OCI-LY3 (cell line): ENCODE results near the gene HTT.

Source experiments
- H2AFZ ChIP-seq: fragments of 200-600, 300-600 bp; shearing (Covaris generic); 2 replicates; pipeline ENCODE4 v1.6.0; 2014; ENCODE audit warnings: antibody characterized with exemption, low read depth, low read length
- H3K27ac ChIP-seq: fragments of 200-600, 300-600 bp; sonication (generic); 2 replicates; pipeline ENCODE4 v1.5.1; 2014; ENCODE audit warnings: mild to moderate bottlenecking, low read length, moderate library complexity, mixed read lengths
- H3K27me3 ChIP-seq: fragments of 200-600, 300-600 bp; sonication (generic); 2 replicates; pipeline ENCODE4 v1.6.1; 2014; ENCODE audit warnings: low read depth, low read length, mixed read lengths
- H3K36me3 ChIP-seq: fragments of 200-600, 300-600 bp; sonication (generic); replicated peaks from 2 replicates; pipeline ENCODE3; 2014; ENCODE audit warnings: low read depth, low read length, mixed read lengths
- H3K4me1 ChIP-seq: fragments of 300-600, 200-600 bp; sonication (generic); 2 replicates; pipeline ENCODE4 v1.6.1; 2014; ENCODE audit warnings: low read length, mixed read lengths
- H3K4me2 ChIP-seq: fragments of 200-600, 300-600 bp; sonication (generic); 2 replicates; pipeline ENCODE4 v1.6.1; 2014; ENCODE audit warnings: low read length, mixed read lengths
- H3K4me3 ChIP-seq: fragments of 300-600, 200-600 bp; sonication (generic); 2 replicates; pipeline ENCODE4 v1.5.1; 2014; ENCODE audit warnings: antibody characterized with exemption, mild to moderate bottlenecking, low read length, moderate library complexity
- H3K79me2 ChIP-seq: fragments of 300-600, 200-600 bp; shearing (Covaris generic); 2 replicates; pipeline ENCODE4 v1.6.1; 2014; ENCODE audit warnings: mild to moderate bottlenecking, low read length, mixed read lengths
- H3K9ac ChIP-seq: fragments of 300-600, 200-600 bp; shearing (Covaris generic); 2 replicates; pipeline ENCODE4 v1.6.0; 2014; ENCODE audit warnings: mild to moderate bottlenecking, low read length, moderate library complexity
- H3K9me3 ChIP-seq: fragments of 200-600, 300-600 bp; shearing (Covaris generic); 2 replicates; pipeline ENCODE4 v1.6.1; 2014; ENCODE audit warnings: low read length, mixed read lengths; ENCODE audit not compliant: insufficient read depth
- H4K20me1 ChIP-seq: fragments of 200-600, 300-600 bp; sonication (generic); 2 replicates; pipeline ENCODE4 v1.6.1; 2016; ENCODE audit warnings: low read length, mixed read lengths; ENCODE audit not compliant: insufficient read depth
- EZH2phosphoT487 ChIP-seq: fragments of 200-600 bp; shearing (Covaris generic); IDR thresholded peaks from 2 replicates; pipeline ENCODE4 v1.6.1; 2018; ENCODE audit warnings: antibody characterized with exemption, mixed run types, low read depth
- TF ChIP-seq, protein P1 (sequence below): fragments of 200-600, 300-600 bp; sonication (generic); IDR thresholded peaks from 2 replicates; pipeline ENCODE4 v1.5.1; 2014; ENCODE audit warnings: antibody characterized with exemption, low read length, low read depth

HTT gene

DNA sequence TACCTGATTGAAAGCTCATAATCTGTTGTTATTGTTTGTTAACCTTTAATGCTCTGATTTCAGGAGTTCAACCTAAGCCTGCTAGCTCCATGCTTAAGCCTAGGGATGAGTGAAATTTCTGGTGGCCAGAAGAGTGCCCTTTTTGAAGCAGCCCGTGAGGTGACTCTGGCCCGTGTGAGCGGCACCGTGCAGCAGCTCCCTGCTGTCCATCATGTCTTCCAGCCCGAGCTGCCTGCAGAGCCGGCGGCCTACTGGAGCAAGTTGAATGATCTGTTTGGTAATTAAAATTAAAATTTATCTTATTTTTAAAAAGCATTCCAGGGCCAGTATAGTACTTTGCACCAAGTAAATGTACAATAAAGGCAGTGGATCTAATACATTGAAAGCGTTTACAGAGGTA lies 137.4 kb downstream of the HTT start:
- Histone ChIP-seq H3K79me2 (no peaks in the 10 kb centered on the region), H2AFZ (no peak overlapping the region), H3K27me3 (no peaks in the 10 kb centered on the region), H3K27ac (no peak overlapping the region), H4K20me1 (no peaks in the 10 kb centered on the region), H3K4me3 (no peak overlapping the region), H3K9ac (no peak overlapping the region), H3K36me3 (peaks cover 87% of the 10 kb centered on the region), H3K4me2 (no peak overlapping the region), H3K9me3 (no peaks in the 10 kb centered on the region), H3K4me1 (no peaks in the 10 kb centered on the region)
- TF ChIP-seq, protein P1, sequence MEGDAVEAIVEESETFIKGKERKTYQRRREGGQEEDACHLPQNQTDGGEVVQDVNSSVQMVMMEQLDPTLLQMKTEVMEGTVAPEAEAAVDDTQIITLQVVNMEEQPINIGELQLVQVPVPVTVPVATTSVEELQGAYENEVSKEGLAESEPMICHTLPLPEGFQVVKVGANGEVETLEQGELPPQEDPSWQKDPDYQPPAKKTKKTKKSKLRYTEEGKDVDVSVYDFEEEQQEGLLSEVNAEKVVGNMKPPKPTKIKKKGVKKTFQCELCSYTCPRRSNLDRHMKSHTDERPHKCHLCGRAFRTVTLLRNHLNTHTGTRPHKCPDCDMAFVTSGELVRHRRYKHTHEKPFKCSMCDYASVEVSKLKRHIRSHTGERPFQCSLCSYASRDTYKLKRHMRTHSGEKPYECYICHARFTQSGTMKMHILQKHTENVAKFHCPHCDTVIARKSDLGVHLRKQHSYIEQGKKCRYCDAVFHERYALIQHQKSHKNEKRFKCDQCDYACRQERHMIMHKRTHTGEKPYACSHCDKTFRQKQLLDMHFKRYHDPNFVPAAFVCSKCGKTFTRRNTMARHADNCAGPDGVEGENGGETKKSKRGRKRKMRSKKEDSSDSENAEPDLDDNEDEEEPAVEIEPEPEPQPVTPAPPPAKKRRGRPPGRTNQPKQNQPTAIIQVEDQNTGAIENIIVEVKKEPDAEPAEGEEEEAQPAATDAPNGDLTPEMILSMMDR = no peak
- no peak for TF ChIP-seq EZH2phosphoT487

DNA sequence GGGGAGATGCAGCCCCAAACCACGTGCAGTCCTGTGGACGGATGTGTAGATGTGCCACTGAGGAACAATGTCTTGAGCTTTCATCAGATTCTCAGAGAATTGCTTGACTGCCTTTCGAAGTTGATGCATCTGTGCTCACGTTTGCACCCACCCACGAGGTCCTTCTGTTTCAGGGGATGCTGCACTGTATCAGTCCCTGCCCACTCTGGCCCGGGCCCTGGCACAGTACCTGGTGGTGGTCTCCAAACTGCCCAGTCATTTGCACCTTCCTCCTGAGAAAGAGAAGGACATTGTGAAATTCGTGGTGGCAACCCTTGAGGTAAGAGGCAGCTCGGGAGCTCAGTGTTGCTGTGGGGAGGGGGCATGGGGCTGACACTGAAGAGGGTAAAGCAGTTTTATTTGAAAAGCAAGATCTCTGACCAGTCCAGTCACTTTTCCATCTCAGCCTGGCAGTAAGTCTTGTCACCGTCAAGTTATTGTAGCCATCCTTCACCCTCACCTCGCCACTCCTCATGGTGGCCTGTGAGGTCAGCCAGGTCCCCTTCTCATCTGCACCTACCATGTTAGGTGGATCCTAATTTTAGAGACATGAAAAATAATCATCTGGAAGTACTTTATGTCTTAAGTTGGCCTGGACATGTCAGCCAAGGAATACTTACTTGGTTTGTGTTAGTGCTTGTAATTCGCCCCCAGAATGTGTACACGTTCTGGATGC lies 138.1 kb downstream of the HTT start:
- Histone ChIP-seq H3K27me3 (no peaks in the 10 kb centered on the region), H3K9ac (no peak overlapping the region), H3K4me3 (no peak overlapping the region), H3K4me1 (no peaks in the 10 kb centered on the region), H3K9me3 (no peaks in the 10 kb centered on the region), H3K36me3 (peaks cover 87% of the 10 kb centered on the region), H3K79me2 (no peaks in the 10 kb centered on the region), H3K27ac (no peak overlapping the region), H3K4me2 (no peak overlapping the region), H2AFZ (no peak overlapping the region), H4K20me1 (no peaks in the 10 kb centered on the region)
- no peak for TF ChIP-seq EZH2phosphoT487
- TF ChIP-seq, protein P1 = no peak

DNA sequence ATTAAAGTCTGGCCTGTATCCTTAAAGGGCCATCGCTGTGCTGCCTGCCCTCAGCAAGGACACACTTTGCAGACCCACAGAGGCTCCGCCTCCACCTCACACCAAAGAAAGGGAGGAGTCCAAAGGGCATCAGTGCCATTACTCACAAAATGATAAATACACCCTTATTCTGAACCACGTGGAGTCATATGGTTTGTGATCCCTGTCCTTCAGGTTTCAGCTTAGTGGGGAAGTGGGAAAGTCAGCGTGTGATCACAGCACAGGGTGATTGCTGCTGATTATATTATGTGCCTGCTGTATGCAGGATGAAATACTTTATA lies 138.6 kb downstream of the HTT start:
- Histone ChIP-seq H3K79me2 (no peaks in the 10 kb centered on the region), H2AFZ (no peak overlapping the region), H3K4me1 (no peaks in the 10 kb centered on the region), H3K27ac (no peak overlapping the region), H3K36me3 (peaks cover 87% of the 10 kb centered on the region), H3K4me3 (no peak overlapping the region), H3K9ac (no peak overlapping the region), H4K20me1 (no peaks in the 10 kb centered on the region), H3K9me3 (no peaks in the 10 kb centered on the region), H3K27me3 (no peaks in the 10 kb centered on the region), H3K4me2 (no peak overlapping the region)
- no peak for TF ChIP-seq EZH2phosphoT487
- TF ChIP-seq, protein P1 = no peak

DNA sequence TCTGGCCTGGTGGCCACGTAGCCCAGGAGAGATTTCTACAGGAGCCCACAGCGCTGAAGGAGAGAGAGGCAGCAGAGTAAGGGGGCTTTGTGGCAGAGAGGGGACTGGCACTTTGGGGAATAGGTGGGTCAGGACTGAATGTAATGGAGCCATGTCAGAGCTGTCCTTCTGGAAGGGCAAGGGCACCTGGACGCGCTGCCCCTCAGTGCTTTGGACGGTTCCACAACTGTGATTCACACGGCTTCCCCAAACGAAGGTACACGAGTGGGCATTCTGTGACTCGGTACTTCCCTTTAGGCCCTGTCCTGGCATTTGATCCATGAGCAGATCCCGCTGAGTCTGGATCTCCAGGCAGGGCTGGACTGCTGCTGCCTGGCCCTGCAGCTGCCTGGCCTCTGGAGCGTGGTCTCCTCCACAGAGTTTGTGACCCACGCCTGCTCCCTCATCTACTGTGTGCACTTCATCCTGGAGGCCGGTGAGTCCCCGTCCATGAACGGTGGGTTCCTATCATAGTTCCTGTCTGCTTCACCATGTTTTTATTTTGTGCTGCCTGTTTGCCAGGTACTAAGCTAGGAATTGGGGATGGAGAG lies 139.3 kb downstream of the HTT start:
- TF ChIP-seq, protein P1 = no peak
- no peak for TF ChIP-seq EZH2phosphoT487
- Histone ChIP-seq H3K79me2 (no peaks in the 10 kb centered on the region), H3K36me3 (peaks cover 85% of the 10 kb centered on the region)

More for the DNA sequence above, 139.3 kb downstream of the HTT start:
- no peaks in the 10 kb centered on the region for H3K9me3 ChIP-seq
- H3K4me3 ChIP-seq = no peak overlapping the region
- H3K4me1 ChIP-seq = no peaks in the 10 kb centered on the region
- no peaks in the 10 kb centered on the region for H3K27me3 ChIP-seq
- H4K20me1 ChIP-seq = no peaks in the 10 kb centered on the region
- no peak overlapping the region for H3K27ac ChIP-seq
- H3K4me2 ChIP-seq = no peak overlapping the region
- H2AFZ ChIP-seq = no peak overlapping the region
- no peak overlapping the region for H3K9ac ChIP-seq
